ENCODE data around the gene IFT27.

- TF ChIP-seq YY1 (IDR thresholded peaks at IDR 0.05; ENCODE audit: insufficient read depth, insufficient read length) (no peak), ZNF274 (IDR thresholded peaks at IDR 0.05; ENCODE audit: low read depth, low read length) (no peak)
These were observed 30.9 kb upstream of the IFT27 start for GRCh38 chr22:36806835-36807234.

Data from NT2/D1 (cell line).